GM13977 (cell line): ENCODE results near the gene CISD1.

Experiments used
- DNase-seq: peaks from one replicate; pipeline ENCODE4 v3.0.0; 2012; ENCODE audit warnings: low spot score
- CTCF ChIP-seq: IDR thresholded peaks from 2 replicates; pipeline ENCODE4 v1.5.1; 2012; ENCODE audit warnings: mild to moderate bottlenecking, control low read depth; ENCODE audit not compliant: insufficient read depth; ENCODE audit errors: extremely low read depth, missing control alignments
- in situ Hi-C: fragments of 300-500 bp; cut with MboI; formaldehyde crosslinking; loops from one replicate; pipeline ENCODE4 v1.12.0; 2022; ENCODE audit warnings: low sequenced_read_pairs, low pct_unique_long_range_greater_than_20kb, mixed read lengths, inconsistent platforms; ENCODE audit not compliant: unreplicated experiment

The CISD1 gene

GRCh38 chr10:58266003-58266825 lies 2.7 kb upstream of the CISD1 start:
- in situ Hi-C loops: no loop called here
- peak; percentile 40 for DNase-seq
- no peak for TF ChIP-seq CTCF

- DNase-seq: peak; percentile 42
- in situ Hi-C loops: no loop called here
- TF ChIP-seq CTCF: no peak
Observed at GRCh38 chr10:58266826-58267712, 1.9 kb upstream of the CISD1 start.

GRCh38 chr10:58267713-58268453 lies 1.1 kb upstream of the CISD1 start, which contains the start of gene IPMK:
Gene IPMK, minus strand, starts transcription at chr10:58267894. Its CDS starts 283 bp downstream, at chr10:58267611.
- TF ChIP-seq CTCF: no peak
- in situ Hi-C loops: no loop called here
- peak; percentile 85 for DNase-seq

GRCh38 chr10:58268454-58268945 lies 462 bp upstream of the CISD1 start:
- in situ Hi-C loops: no loop called here
- TF ChIP-seq CTCF: no peak
- no peak for DNase-seq

- TF ChIP-seq CTCF: no peak
- in situ Hi-C loops: no loop called here
- no peak for DNase-seq
Observed at GRCh38 chr10:58269782-58270290, 874 bp downstream of the CISD1 start.

- no peak for TF ChIP-seq CTCF
- in situ Hi-C loops: no loop called here
- no peak for DNase-seq
Observed at GRCh38 chr10:58275261-58275660, 6.3 kb downstream of the CISD1 start.
